ENCODE data around the gene C2orf68.
A peak's percentile ranks its signal among the peaks of the same experiment; 100 is the strongest.

DNA sequence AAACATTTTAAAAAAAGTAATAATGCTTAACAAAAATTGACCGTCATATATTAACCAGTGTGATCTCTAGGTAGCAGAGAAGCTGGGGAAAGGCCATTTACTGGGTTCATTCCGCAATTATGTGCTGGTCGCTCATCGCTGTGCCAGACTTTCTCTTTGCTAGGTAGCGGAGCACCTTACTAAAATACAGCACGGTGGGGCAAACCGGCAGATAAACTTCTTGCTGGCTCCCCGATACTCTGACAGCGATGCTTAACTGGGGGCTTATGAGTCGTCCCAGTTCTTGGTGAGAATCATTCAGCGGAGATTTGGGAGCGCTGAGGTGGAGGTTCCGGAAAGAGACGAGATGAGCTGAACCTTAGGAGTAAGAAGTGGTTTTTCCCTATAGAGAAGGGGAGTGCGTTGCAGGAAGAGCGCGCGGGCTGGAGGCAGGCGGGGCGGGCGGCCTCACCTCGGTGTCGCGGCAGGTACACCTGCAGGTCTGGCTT is 605 bp downstream of the C2orf68 start:
- TF ChIP-seq, protein P1, sequence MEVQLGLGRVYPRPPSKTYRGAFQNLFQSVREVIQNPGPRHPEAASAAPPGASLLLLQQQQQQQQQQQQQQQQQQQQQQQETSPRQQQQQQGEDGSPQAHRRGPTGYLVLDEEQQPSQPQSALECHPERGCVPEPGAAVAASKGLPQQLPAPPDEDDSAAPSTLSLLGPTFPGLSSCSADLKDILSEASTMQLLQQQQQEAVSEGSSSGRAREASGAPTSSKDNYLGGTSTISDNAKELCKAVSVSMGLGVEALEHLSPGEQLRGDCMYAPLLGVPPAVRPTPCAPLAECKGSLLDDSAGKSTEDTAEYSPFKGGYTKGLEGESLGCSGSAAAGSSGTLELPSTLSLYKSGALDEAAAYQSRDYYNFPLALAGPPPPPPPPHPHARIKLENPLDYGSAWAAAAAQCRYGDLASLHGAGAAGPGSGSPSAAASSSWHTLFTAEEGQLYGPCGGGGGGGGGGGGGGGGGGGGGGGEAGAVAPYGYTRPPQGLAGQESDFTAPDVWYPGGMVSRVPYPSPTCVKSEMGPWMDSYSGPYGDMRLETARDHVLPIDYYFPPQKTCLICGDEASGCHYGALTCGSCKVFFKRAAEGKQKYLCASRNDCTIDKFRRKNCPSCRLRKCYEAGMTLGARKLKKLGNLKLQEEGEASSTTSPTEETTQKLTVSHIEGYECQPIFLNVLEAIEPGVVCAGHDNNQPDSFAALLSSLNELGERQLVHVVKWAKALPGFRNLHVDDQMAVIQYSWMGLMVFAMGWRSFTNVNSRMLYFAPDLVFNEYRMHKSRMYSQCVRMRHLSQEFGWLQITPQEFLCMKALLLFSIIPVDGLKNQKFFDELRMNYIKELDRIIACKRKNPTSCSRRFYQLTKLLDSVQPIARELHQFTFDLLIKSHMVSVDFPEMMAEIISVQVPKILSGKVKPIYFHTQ (CRISPR knock-in tag; IDR thresholded peaks at IDR 0.05) = no peak
- TF ChIP-seq, protein P2, sequence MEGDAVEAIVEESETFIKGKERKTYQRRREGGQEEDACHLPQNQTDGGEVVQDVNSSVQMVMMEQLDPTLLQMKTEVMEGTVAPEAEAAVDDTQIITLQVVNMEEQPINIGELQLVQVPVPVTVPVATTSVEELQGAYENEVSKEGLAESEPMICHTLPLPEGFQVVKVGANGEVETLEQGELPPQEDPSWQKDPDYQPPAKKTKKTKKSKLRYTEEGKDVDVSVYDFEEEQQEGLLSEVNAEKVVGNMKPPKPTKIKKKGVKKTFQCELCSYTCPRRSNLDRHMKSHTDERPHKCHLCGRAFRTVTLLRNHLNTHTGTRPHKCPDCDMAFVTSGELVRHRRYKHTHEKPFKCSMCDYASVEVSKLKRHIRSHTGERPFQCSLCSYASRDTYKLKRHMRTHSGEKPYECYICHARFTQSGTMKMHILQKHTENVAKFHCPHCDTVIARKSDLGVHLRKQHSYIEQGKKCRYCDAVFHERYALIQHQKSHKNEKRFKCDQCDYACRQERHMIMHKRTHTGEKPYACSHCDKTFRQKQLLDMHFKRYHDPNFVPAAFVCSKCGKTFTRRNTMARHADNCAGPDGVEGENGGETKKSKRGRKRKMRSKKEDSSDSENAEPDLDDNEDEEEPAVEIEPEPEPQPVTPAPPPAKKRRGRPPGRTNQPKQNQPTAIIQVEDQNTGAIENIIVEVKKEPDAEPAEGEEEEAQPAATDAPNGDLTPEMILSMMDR (IDR thresholded peaks at IDR 0.05) = no peak
- TF ChIP-seq JUN (CRISPR knock-in tag; IDR thresholded peaks at IDR 0.05) (no peak), SMAD3 (CRISPR knock-in tag; IDR thresholded peaks at IDR 0.05; ENCODE audit: borderline replicate concordance) (peak; percentile 54; the same call in 1 of the 2 replicates), FOXP1 (CRISPR knock-in tag; IDR thresholded peaks at IDR 0.05; ENCODE audit: borderline replicate concordance) (no peak), IRF2 (CRISPR knock-in tag; IDR thresholded peaks at IDR 0.05; ENCODE audit: borderline replicate concordance, low read depth) (no peak), NR3C1 (CRISPR knock-in tag; conservative IDR thresholded peaks at IDR 0.05; ENCODE audit: low read depth) (no peak)
- TF ChIP-seq, protein P3, sequence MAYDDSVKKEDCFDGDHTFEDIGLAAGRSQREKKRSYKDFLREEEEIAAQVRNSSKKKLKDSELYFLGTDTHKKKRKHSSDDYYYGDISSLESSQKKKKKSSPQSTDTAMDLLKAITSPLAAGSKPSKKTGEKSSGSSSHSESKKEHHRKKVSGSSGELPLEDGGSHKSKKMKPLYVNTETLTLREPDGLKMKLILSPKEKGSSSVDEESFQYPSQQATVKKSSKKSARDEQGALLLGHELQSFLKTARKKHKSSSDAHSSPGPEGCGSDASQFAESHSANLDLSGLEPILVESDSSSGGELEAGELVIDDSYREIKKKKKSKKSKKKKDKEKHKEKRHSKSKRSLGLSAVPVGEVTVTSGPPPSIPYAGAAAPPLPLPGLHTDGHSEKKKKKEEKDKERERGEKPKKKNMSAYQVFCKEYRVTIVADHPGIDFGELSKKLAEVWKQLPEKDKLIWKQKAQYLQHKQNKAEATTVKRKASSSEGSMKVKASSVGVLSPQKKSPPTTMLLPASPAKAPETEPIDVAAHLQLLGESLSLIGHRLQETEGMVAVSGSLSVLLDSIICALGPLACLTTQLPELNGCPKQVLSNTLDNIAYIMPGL (CRISPR knock-in tag; IDR thresholded peaks at IDR 0.05) = no peak
- TF ChIP-seq, protein P4, sequence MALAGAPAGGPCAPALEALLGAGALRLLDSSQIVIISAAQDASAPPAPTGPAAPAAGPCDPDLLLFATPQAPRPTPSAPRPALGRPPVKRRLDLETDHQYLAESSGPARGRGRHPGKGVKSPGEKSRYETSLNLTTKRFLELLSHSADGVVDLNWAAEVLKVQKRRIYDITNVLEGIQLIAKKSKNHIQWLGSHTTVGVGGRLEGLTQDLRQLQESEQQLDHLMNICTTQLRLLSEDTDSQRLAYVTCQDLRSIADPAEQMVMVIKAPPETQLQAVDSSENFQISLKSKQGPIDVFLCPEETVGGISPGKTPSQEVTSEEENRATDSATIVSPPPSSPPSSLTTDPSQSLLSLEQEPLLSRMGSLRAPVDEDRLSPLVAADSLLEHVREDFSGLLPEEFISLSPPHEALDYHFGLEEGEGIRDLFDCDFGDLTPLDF (CRISPR knock-in tag; IDR thresholded peaks at IDR 0.05) = no peak
- TF ChIP-seq, protein P5, sequence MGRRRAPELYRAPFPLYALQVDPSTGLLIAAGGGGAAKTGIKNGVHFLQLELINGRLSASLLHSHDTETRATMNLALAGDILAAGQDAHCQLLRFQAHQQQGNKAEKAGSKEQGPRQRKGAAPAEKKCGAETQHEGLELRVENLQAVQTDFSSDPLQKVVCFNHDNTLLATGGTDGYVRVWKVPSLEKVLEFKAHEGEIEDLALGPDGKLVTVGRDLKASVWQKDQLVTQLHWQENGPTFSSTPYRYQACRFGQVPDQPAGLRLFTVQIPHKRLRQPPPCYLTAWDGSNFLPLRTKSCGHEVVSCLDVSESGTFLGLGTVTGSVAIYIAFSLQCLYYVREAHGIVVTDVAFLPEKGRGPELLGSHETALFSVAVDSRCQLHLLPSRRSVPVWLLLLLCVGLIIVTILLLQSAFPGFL (CRISPR knock-in tag; IDR thresholded peaks at IDR 0.05; ENCODE audit: borderline replicate concordance) = no peak
- TF ChIP-seq, protein P6, sequence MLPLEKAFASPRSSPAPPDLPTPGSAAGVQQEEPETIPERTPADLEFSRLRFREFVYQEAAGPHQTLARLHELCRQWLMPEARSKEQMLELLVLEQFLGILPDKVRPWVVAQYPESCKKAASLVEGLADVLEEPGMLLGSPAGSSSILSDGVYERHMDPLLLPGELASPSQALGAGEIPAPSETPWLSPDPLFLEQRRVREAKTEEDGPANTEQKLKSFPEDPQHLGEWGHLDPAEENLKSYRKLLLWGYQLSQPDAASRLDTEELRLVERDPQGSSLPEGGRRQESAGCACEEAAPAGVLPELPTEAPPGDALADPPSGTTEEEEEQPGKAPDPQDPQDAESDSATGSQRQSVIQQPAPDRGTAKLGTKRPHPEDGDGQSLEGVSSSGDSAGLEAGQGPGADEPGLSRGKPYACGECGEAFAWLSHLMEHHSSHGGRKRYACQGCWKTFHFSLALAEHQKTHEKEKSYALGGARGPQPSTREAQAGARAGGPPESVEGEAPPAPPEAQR (CRISPR knock-in tag; IDR thresholded peaks at IDR 0.05) = no peak
- TF ChIP-seq, protein P7, sequence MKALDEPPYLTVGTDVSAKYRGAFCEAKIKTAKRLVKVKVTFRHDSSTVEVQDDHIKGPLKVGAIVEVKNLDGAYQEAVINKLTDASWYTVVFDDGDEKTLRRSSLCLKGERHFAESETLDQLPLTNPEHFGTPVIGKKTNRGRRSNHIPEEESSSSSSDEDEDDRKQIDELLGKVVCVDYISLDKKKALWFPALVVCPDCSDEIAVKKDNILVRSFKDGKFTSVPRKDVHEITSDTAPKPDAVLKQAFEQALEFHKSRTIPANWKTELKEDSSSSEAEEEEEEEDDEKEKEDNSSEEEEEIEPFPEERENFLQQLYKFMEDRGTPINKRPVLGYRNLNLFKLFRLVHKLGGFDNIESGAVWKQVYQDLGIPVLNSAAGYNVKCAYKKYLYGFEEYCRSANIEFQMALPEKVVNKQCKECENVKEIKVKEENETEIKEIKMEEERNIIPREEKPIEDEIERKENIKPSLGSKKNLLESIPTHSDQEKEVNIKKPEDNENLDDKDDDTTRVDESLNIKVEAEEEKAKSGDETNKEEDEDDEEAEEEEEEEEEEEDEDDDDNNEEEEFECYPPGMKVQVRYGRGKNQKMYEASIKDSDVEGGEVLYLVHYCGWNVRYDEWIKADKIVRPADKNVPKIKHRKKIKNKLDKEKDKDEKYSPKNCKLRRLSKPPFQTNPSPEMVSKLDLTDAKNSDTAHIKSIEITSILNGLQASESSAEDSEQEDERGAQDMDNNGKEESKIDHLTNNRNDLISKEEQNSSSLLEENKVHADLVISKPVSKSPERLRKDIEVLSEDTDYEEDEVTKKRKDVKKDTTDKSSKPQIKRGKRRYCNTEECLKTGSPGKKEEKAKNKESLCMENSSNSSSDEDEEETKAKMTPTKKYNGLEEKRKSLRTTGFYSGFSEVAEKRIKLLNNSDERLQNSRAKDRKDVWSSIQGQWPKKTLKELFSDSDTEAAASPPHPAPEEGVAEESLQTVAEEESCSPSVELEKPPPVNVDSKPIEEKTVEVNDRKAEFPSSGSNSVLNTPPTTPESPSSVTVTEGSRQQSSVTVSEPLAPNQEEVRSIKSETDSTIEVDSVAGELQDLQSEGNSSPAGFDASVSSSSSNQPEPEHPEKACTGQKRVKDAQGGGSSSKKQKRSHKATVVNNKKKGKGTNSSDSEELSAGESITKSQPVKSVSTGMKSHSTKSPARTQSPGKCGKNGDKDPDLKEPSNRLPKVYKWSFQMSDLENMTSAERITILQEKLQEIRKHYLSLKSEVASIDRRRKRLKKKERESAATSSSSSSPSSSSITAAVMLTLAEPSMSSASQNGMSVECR (CRISPR knock-in tag; IDR thresholded peaks at IDR 0.05; ENCODE audit: borderline replicate concordance) = no peak; the same call in 1 of the 2 replicates

All from WTC11 (cell line).